DMS153 treated with DMSO at 0.1 percent for 48 hours (cell line): Measurements from ENCODE around the gene KLHL3.

Experiments
- DNase-seq: peaks from one replicate; lab custom pipeline; 2025; ENCODE audit not compliant: unreplicated experiment; lab: John Stamatoyannopoulos, UW

The KLHL3 gene

GRCh38 chr5:137710086-137710485 lies 25.8 kb downstream of the KLHL3 start:
- no peak for DNase-seq

- no peak for DNase-seq
Measured at GRCh38 chr5:137708796-137709559, 26.9 kb downstream of the KLHL3 start.

- no peak for DNase-seq
Measured at GRCh38 chr5:137708062-137708461, 27.8 kb downstream of the KLHL3 start.

GRCh38 chr5:137706841-137707240 lies 29.0 kb downstream of the KLHL3 start:
- DNase-seq: no peak

- DNase-seq: no peak
Measured at GRCh38 chr5:137705106-137705505, 30.8 kb downstream of the KLHL3 start.

GRCh38 chr5:137703565-137703964 lies 32.3 kb downstream of the KLHL3 start:
- DNase-seq: no peak

GRCh38 chr5:137700282-137700680 lies 35.6 kb downstream of the KLHL3 start:
- no peak for DNase-seq

GRCh38 chr5:137699336-137700281 lies 36.3 kb downstream of the KLHL3 start:
- DNase-seq: no peak

GRCh38 chr5:137696481-137696880 lies 39.4 kb downstream of the KLHL3 start:
- no peak for DNase-seq

- DNase-seq: no peak
Measured at GRCh38 chr5:137695651-137696428, 40.0 kb downstream of the KLHL3 start.

GRCh38 chr5:137693951-137694721 lies 41.8 kb downstream of the KLHL3 start:
- no peak for DNase-seq

GRCh38 chr5:137693307-137693950 lies 42.5 kb downstream of the KLHL3 start:
- DNase-seq: no peak

- DNase-seq: no peak
Measured at GRCh38 chr5:137689306-137689705, 46.6 kb downstream of the KLHL3 start.

GRCh38 chr5:137688210-137688840 lies 47.6 kb downstream of the KLHL3 start:
- DNase-seq: no peak

GRCh38 chr5:137684761-137685160 lies 51.1 kb downstream of the KLHL3 start:
- no peak for DNase-seq

- DNase-seq: no peak
Measured at GRCh38 chr5:137681191-137681590, 54.7 kb downstream of the KLHL3 start.

- no peak for DNase-seq
Measured at GRCh38 chr5:137679910-137680309, 56.0 kb downstream of the KLHL3 start.

- DNase-seq: no peak
Measured at GRCh38 chr5:137679195-137679594, 56.7 kb downstream of the KLHL3 start.

GRCh38 chr5:137672881-137673280 lies 63.0 kb downstream of the KLHL3 start:
- no peak for DNase-seq

- no peak for DNase-seq
Measured at GRCh38 chr5:137672001-137672400, 63.9 kb downstream of the KLHL3 start.
